ENCODE measurements around the gene CDKL5. TPM values are rescaled to one million over a fixed set of nuclear protein-coding genes. Genes with fewer than 3 reads are reported as not detected.

Gene CDKL5
- total and polyA plus RNA-seq, 12 donors: 1.1 to 12.6 (median 10.0) TPM

- no peak for DNase-seq
- no peak for TF ChIP-seq CTCF (IDR thresholded peaks at IDR 0.05)
- H3K36me3 ChIP-seq: no peaks in the 10 kb centered on the region
- H3K9me3 ChIP-seq: no peaks in the 10 kb centered on the region
- no peak within 1 kb of the TSS for H3K4me3 ChIP-seq
- peaks cover 0 to 11% (median 0%) of the 10 kb centered on the region in 7 donors for H3K27me3 ChIP-seq
- no peak for ATAC-seq
- intact Hi-C loops (cut with DNase I): loop anchor here in 6 of 10 donors (5.0 to 10.0 kb wide), 4 partner anchors 205 to 247 kb away; partner anchors contain the start of gene CDKL5 (in 2 of the 6)
- 91 to 94% methylated on average over 9 to 10 of the region's 10 CpGs for WGBS, 2 donors
- no peak within 1 kb of the TSS for H3K27ac ChIP-seq
- peaks cover 0 to 7% (median 0%) of the 10 kb centered on the region in 9 donors for H3K4me1 ChIP-seq
Measured at GRCh38 chrX:18672008-18672407, 246.6 kb downstream of the CDKL5 start, which contains the start of gene RS1. Gene RS1, minus strand, starts transcription at chrX:18672108. Its CDS starts 40 bp downstream, at chrX:18672068.

GRCh38 chrX:18674417-18674787 lies 249.0 kb downstream of the CDKL5 start:
- H3K36me3 ChIP-seq: no peaks in the 10 kb centered on the region
- H3K27me3 ChIP-seq: peaks cover 0 to 11% (median 0%) of the 10 kb centered on the region in 7 donors
- WGBS, 2 donors: 1% methylated on average over 19 of the region's 19 CpGs
- H3K4me1 ChIP-seq: peaks cover 0 to 7% (median 0%) of the 10 kb centered on the region in 9 donors
- peak overlapping the region; percentile 18 to 81 (median 72) for H3K4me3 ChIP-seq
- ATAC-seq (peak; percentile 30 to 78 (median 64)), DNase-seq (peak; percentile 7 to 35)
- intact Hi-C loops (cut with DNase I): loop anchor here in 7 of 10 donors (2.0 to 10.0 kb wide), 6 partner anchors 203 to 250 kb away; partner anchors contain the start of gene CDKL5 (in 2 of the 7)
- H3K9me3 ChIP-seq: no peaks in the 10 kb centered on the region
- no peak for TF ChIP-seq CTCF (IDR thresholded peaks at IDR 0.05)
- peak overlapping the region; percentile 64 to 95 (median 84) for H3K27ac ChIP-seq

- peak; percentile 92 to 98 (median 96) for ATAC-seq
Measured at GRCh38 chrX:18674788-18675735, 249.7 kb downstream of the CDKL5 start.

More at GRCh38 chrX:18674788-18675735, 249.7 kb downstream of the CDKL5 start:
- peak overlapping the region; percentile 43 to 81 (median 72) for H3K4me3 ChIP-seq
- intact Hi-C loops (cut with DNase I): loop anchor here in 7 of 10 donors (2.0 to 10.0 kb wide), 6 partner anchors 202 to 250 kb away; partner anchors contain the start of gene CDKL5 (in 2 of the 7)
- no peaks in the 10 kb centered on the region for H3K36me3 ChIP-seq
- TF ChIP-seq CTCF (IDR thresholded peaks at IDR 0.05): no peak
- peak; percentile 75 to 77 for DNase-seq
- H3K4me1 ChIP-seq: peaks cover 0 to 7% (median 0%) of the 10 kb centered on the region in 9 donors
- 2% methylated on average over 42 to 74 of the region's 74 CpGs for WGBS, 2 donors
- H3K27ac ChIP-seq: peak overlapping the region; percentile 64 to 95 (median 84)
- H3K27me3 ChIP-seq: peaks cover 0 to 11% (median 0%) of the 10 kb centered on the region in 7 donors
- no peaks in the 10 kb centered on the region for H3K9me3 ChIP-seq

Data from heart right ventricle (tissue), 16 donors.